Measurements from ENCODE around the gene CTF1.

The CTF1 gene

DNA sequence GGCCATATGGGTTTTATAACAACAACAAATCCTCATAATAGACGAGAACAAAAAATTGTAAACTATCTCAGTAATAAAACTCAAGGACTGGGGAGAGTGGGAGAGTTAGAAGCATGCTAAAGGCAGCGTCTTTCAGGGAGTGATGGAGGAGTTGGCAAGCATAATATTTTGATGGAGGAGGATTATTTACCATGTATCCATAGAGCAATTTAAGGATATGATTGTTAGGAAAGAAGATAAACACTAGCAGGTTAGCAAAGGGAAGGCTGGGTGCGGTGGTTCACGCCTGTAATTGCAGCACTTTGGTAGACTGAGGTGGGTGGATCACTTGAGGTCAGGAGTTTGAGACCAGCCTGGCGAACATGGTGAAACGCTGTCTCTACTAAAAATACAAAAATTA lies 30.4 kb upstream of the CTF1 start:
- DNase-seq (ENCODE audit: low spot score): no peak
- no peak for TF ChIP-seq CTCF (IDR thresholded peaks at IDR 0.05; ENCODE audit: extremely low read depth, missing control alignments)

- no peak for DNase-seq (ENCODE audit: low spot score)
- TF ChIP-seq CTCF (IDR thresholded peaks at IDR 0.05; ENCODE audit: extremely low read depth, missing control alignments): no peak
Measured at GRCh38 chr16:30867747-30868146, 28.7 kb upstream of the CTF1 start.

DNA sequence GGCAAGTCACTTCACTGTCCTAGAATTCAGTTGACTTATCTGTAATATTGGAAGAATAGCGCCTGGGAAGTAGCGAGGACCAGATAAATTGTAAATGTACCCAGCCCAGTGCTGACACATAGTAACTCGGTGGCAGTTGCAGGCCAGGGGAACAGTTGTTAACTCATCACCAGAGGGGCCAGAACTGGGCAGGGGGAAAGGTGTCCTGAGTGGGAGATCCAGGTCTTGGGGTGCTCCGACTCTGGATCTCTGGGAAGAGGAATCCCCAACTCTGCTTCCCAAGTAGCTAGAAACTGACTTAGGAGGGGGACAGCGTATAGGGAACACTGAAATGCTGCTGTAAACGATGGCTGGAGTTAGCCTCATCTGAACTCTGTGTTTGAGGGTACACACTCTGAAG lies 25.5 kb upstream of the CTF1 start:
- TF ChIP-seq CTCF (IDR thresholded peaks at IDR 0.05; ENCODE audit: extremely low read depth, missing control alignments): no peak
- no peak for DNase-seq (ENCODE audit: low spot score)

DNA sequence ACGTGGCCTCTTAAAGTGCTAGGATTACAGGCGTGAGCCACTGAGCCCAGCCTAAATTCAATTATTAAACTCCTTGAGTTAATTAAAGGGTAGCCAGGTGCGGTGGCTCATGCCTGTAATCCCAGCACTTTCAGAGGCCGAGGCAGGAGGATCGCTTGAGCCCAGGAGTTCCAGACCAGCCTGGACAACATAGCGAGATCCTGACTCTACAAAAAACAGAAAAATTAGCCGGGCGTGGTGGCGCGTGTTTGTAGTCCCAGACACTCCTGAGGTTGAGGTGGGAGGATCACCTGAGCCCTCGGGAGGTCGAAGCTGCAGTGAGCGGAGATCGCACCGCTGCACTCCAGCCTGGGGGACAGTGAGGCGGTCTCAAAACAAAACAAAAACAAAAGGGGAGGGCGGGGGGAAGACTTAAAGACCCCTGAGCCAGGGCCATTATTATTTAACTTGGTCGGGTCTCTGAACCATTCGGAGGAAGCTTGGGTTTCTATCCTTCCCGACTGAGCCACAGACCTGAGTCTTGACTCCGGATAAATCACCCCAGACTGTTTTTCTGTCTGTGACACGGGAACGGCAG lies 22.1 kb upstream of the CTF1 start:
- no peak for DNase-seq (ENCODE audit: low spot score)
- TF ChIP-seq CTCF (IDR thresholded peaks at IDR 0.05; ENCODE audit: extremely low read depth, missing control alignments): no peak

GRCh38 chr16:30874821-30875717 lies 21.3 kb upstream of the CTF1 start:
- DNase-seq (ENCODE audit: low spot score): peak; percentile 87
- TF ChIP-seq CTCF (IDR thresholded peaks at IDR 0.05; ENCODE audit: extremely low read depth, missing control alignments): no peak

- DNase-seq (ENCODE audit: low spot score): peak; percentile 72
Measured at GRCh38 chr16:30875871-30876801, 20.3 kb upstream of the CTF1 start.

More at GRCh38 chr16:30875871-30876801, 20.3 kb upstream of the CTF1 start:
- TF ChIP-seq CTCF (IDR thresholded peaks at IDR 0.05; ENCODE audit: extremely low read depth, missing control alignments): no peak
